ENCODE measurements around the gene RBMS3. TPM values are rescaled to one million over a fixed set of nuclear protein-coding genes. Genes with fewer than 3 reads are reported as not detected.

Gene RBMS3
- total and polyA plus RNA-seq, 3 donors from 2014 or later, result 5.6 to 36.2 (median 19.7) TPM

DNA sequence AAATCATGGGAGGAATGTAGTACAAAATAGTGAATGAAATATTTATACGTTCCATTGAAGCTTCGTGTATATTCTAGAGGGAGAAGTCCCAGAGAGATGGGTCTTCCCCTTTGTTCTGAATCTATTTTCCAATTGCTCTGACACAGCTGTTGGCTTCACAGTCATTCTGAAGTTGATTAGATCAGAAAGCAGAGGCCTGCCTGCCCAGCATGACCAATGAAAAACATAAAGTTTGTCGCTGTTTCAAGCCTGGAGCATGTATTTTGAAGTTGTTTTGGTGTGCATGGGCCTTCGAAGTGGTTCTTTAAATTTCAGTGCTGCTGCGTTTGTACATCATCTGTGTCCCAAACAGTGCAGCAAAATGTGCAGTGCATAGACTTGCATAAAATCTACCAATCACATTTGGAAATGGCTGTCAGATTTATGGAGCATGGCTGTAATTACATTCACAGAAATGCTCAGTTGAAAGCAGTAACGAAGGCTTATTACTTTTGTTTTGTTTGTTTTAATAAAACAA, 31.0 kb upstream of the RBMS3 start:
- Histone ChIP-seq H3K27ac (no peak overlapping the region), H3K27me3 (no peaks in the 10 kb centered on the region), H3K36me3 (ENCODE audit: low read depth, missing control alignments) (no peaks in the 10 kb centered on the region), H3K4me1 (no peaks in the 10 kb centered on the region), H3K9me3 (no peaks in the 10 kb centered on the region), H3K4me3 (no peak overlapping the region)
- no peak for DNase-seq
- WGBS, 2 donors, result 92 to 94% methylated on average over 6 of the region's 6 CpGs
- intact Hi-C loops (cut with DNase I; ENCODE audit: low total_unique reads), result no loop called here
- no peak for TF ChIP-seq POLR2A (IDR thresholded peaks at IDR 0.05)
- TF ChIP-seq, protein P1, sequence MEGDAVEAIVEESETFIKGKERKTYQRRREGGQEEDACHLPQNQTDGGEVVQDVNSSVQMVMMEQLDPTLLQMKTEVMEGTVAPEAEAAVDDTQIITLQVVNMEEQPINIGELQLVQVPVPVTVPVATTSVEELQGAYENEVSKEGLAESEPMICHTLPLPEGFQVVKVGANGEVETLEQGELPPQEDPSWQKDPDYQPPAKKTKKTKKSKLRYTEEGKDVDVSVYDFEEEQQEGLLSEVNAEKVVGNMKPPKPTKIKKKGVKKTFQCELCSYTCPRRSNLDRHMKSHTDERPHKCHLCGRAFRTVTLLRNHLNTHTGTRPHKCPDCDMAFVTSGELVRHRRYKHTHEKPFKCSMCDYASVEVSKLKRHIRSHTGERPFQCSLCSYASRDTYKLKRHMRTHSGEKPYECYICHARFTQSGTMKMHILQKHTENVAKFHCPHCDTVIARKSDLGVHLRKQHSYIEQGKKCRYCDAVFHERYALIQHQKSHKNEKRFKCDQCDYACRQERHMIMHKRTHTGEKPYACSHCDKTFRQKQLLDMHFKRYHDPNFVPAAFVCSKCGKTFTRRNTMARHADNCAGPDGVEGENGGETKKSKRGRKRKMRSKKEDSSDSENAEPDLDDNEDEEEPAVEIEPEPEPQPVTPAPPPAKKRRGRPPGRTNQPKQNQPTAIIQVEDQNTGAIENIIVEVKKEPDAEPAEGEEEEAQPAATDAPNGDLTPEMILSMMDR (IDR thresholded peaks at IDR 0.05), result no peak

- Histone ChIP-seq H3K4me1 (no peaks in the 10 kb centered on the region), H3K27me3 (no peaks in the 10 kb centered on the region), H3K4me3 (no peak overlapping the region), H3K9me3 (no peaks in the 10 kb centered on the region), H3K36me3 (ENCODE audit: low read depth, missing control alignments) (no peaks in the 10 kb centered on the region), H3K27ac (no peak overlapping the region)
- WGBS, 2 donors, result 94 to 95% methylated on average over 5 of the region's 5 CpGs
- no peak for DNase-seq
- TF ChIP-seq POLR2A (IDR thresholded peaks at IDR 0.05), result no peak
- TF ChIP-seq, protein P1 (IDR thresholded peaks at IDR 0.05), result no peak
- intact Hi-C loops (cut with DNase I; ENCODE audit: low total_unique reads), result no loop called here
Observed at GRCh38 chr3:29255854-29256696, 24.8 kb upstream of the RBMS3 start.

GRCh38 chr3:29258161-29258560, 22.7 kb upstream of the RBMS3 start:
- DNase-seq, result no peak
- TF ChIP-seq POLR2A (IDR thresholded peaks at IDR 0.05), result no peak
- TF ChIP-seq, protein P1 (IDR thresholded peaks at IDR 0.05), result no peak
- intact Hi-C loops (cut with DNase I; ENCODE audit: low total_unique reads), result no loop called here
- 97% methylated on average over 3 of the region's 3 CpGs for WGBS, 2 donors
- no peaks in the 10 kb centered on the region for H3K36me3 ChIP-seq (ENCODE audit: low read depth, missing control alignments)
- H3K27me3 ChIP-seq, result no peaks in the 10 kb centered on the region
- no peaks in the 10 kb centered on the region for H3K9me3 ChIP-seq
- no peak overlapping the region for H3K4me3 ChIP-seq
- H3K27ac ChIP-seq, result no peak overlapping the region
- no peaks in the 10 kb centered on the region for H3K4me1 ChIP-seq

DNA sequence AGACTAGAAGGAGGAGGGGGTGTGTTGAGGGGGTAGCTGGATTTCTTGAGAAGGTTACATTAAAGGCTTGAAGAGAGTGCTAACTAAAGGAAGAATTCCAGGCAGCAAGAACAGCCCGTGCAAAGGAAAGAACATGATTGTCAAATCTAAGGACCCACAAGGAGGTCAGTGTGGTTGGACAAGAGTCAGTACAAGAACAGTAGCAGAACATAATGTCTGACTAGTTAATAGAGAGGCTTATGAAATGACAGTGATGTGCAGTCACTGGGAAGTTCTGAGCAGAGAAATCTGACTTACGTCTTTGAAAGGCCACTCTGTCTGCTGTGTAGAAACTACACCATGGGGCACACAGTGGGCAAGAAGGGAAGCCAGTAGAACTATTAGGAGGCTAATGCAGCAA, 19.8 kb upstream of the RBMS3 start:
- no peak overlapping the region for H3K27ac ChIP-seq
- H3K27me3 ChIP-seq, result no peaks in the 10 kb centered on the region
- intact Hi-C loops (cut with DNase I; ENCODE audit: low total_unique reads), result no loop called here
- no peaks in the 10 kb centered on the region for H3K4me1 ChIP-seq
- H3K9me3 ChIP-seq, result no peaks in the 10 kb centered on the region
- WGBS, 2 donors, result 64 to 66% methylated on average over 2 of the region's 2 CpGs
- H3K4me3 ChIP-seq, result no peak overlapping the region
- no peaks in the 10 kb centered on the region for H3K36me3 ChIP-seq (ENCODE audit: low read depth, missing control alignments)
- TF ChIP-seq POLR2A (IDR thresholded peaks at IDR 0.05), result no peak
- TF ChIP-seq, protein P1 (IDR thresholded peaks at IDR 0.05), result no peak
- DNase-seq, result no peak
